ENCODE data around the gene RNF141. TPM values are rescaled to one million over a fixed set of nuclear protein-coding genes. Genes with fewer than 3 reads are reported as not detected.

Gene RNF141
- total RNA-seq, 1 donor from 2014 or later, result 49.0 TPM

GRCh38 chr11:10522921-10523320 lies 18.1 kb downstream of the RNF141 start:
- DNase-seq (ENCODE audit: low read depth in 2 of 2), result no peak

- DNase-seq (ENCODE audit: low read depth in 2 of 2), result no peak
Observed at GRCh38 chr11:10522276-10522675, 18.7 kb downstream of the RNF141 start.

- DNase-seq (ENCODE audit: low read depth in 2 of 2), result no peak
Observed at GRCh38 chr11:10520562-10520961, 20.4 kb downstream of the RNF141 start.

GRCh38 chr11:10519630-10520029 lies 21.4 kb downstream of the RNF141 start:
- no peak for DNase-seq (ENCODE audit: low read depth in 2 of 2)

GRCh38 chr11:10518891-10519290 lies 22.1 kb downstream of the RNF141 start:
- DNase-seq (ENCODE audit: low read depth in 2 of 2), result no peak

GRCh38 chr11:10518123-10518522 lies 22.9 kb downstream of the RNF141 start:
- no peak for DNase-seq (ENCODE audit: low read depth in 2 of 2)

- DNase-seq (ENCODE audit: low read depth in 2 of 2), result no peak
Observed at GRCh38 chr11:10515418-10515817, 25.6 kb downstream of the RNF141 start.

- DNase-seq (ENCODE audit: low read depth in 2 of 2), result peak; percentile 16
Observed at GRCh38 chr11:10514709-10515108, 26.3 kb downstream of the RNF141 start.

GRCh38 chr11:10514202-10514601 lies 26.8 kb downstream of the RNF141 start:
- peak; percentile 30 to 35 for DNase-seq (ENCODE audit: low read depth in 2 of 2)

- no peak for DNase-seq (ENCODE audit: low read depth in 2 of 2)
Observed at GRCh38 chr11:10511181-10511621, 29.8 kb downstream of the RNF141 start.

GRCh38 chr11:10506008-10506370 lies 35.0 kb downstream of the RNF141 start:
- peak; percentile 26 to 50 for DNase-seq (ENCODE audit: low read depth in 2 of 2)

GRCh38 chr11:10505278-10506007 lies 35.5 kb downstream of the RNF141 start:
- DNase-seq (ENCODE audit: low read depth in 2 of 2), result peak; percentile 46 to 84

GRCh38 chr11:10504490-10504889 lies 36.5 kb downstream of the RNF141 start:
- DNase-seq (ENCODE audit: low read depth in 2 of 2), result no peak

- no peak for DNase-seq (ENCODE audit: low read depth in 2 of 2)
Observed at GRCh38 chr11:10503777-10504480, 37.1 kb downstream of the RNF141 start.

- no peak for DNase-seq (ENCODE audit: low read depth in 2 of 2)
Observed at GRCh38 chr11:10503221-10503620, 37.8 kb downstream of the RNF141 start.

- DNase-seq (ENCODE audit: low read depth in 2 of 2), result no peak
Observed at GRCh38 chr11:10502770-10503169, 38.2 kb downstream of the RNF141 start.

- DNase-seq (ENCODE audit: low read depth in 2 of 2), result no peak
Observed at GRCh38 chr11:10502065-10502680, 38.8 kb downstream of the RNF141 start.

GRCh38 chr11:10500757-10501684 lies 40.0 kb downstream of the RNF141 start:
- DNase-seq (ENCODE audit: low read depth in 2 of 2), result no peak

- DNase-seq (ENCODE audit: low read depth in 2 of 2), result no peak
Observed at GRCh38 chr11:10499874-10500601, 40.9 kb downstream of the RNF141 start.

- DNase-seq (ENCODE audit: low read depth in 2 of 2), result no peak
Observed at GRCh38 chr11:10499452-10499851, 41.5 kb downstream of the RNF141 start.
